A549 (cell line): ENCODE measurements around the gene NIBAN1.

Experiments used
- CTCF ChIP-seq: fragments of >200 bp; sonication (Bioruptor Twin); formaldehyde crosslinking; IDR thresholded peaks from 3 replicates; pipeline ENCODE4 v1.5.1; 2016
- GATA3 ChIP-seq: IDR thresholded peaks from 2 replicates; pipeline ENCODE4 v1.6.1; 2012; ENCODE audit warnings: borderline replicate concordance
- SREBF2 ChIP-seq: fragments of 450-650 bp; IDR thresholded peaks from 2 replicates; pipeline ENCODE4 v1.6.1; 2014; ENCODE audit warnings: mild to moderate bottlenecking, moderate library complexity

GRCh38 chr1:184947497-184948256 is 26.6 kb downstream of the NIBAN1 start:
- no peak for TF ChIP-seq GATA3
- TF ChIP-seq SREBF2 = no peak
- no peak for TF ChIP-seq CTCF
